ENCODE results near the gene RTP3. TPM values are rescaled to one million over a fixed set of nuclear protein-coding genes. Genes with fewer than 3 reads are reported as not detected.
"Not testable (repeated sequence)": the region's sequence is repeated elsewhere in the genome, so short reads cannot be mapped to it uniquely, and the experiment has no call there.

RTP3 gene
- total RNA-seq, 1 donor from 2014 or later = not detected

GRCh38 chr3:46489381-46489780 is 8.4 kb upstream of the RTP3 start:
- no peak for DNase-seq (ENCODE audit: low read depth)
- no peak overlapping the region for H3K4me3 ChIP-seq (ENCODE audit: low read depth, low read length)
- TF ChIP-seq CTCF (conservative IDR thresholded peaks at IDR 0.05; ENCODE audit: low read depth, low read length) = no peak

- DNase-seq (ENCODE audit: low read depth) = no peak
Observed at GRCh38 chr3:46489875-46490274, 7.9 kb upstream of the RTP3 start.

GRCh38 chr3:46490338-46491084 is 7.3 kb upstream of the RTP3 start:
- DNase-seq (ENCODE audit: low read depth) = no peak
- no peak overlapping the region for H3K4me3 ChIP-seq (ENCODE audit: low read depth, low read length)
- TF ChIP-seq CTCF (conservative IDR thresholded peaks at IDR 0.05; ENCODE audit: low read depth, low read length) = no peak

More at GRCh38 chr3:46489875-46490274, 7.9 kb upstream of the RTP3 start:
- no peak overlapping the region for H3K4me3 ChIP-seq (ENCODE audit: low read depth, low read length)
- no peak for TF ChIP-seq CTCF (conservative IDR thresholded peaks at IDR 0.05; ENCODE audit: low read depth, low read length)

- H3K4me3 ChIP-seq (ENCODE audit: low read depth, low read length) = no peak overlapping the region
- TF ChIP-seq CTCF (conservative IDR thresholded peaks at IDR 0.05; ENCODE audit: low read depth, low read length) = no peak
- DNase-seq (ENCODE audit: low read depth) = no peak
Observed at GRCh38 chr3:46491089-46492070, 6.4 kb upstream of the RTP3 start.

- DNase-seq (ENCODE audit: low read depth) = no peak
- TF ChIP-seq CTCF (conservative IDR thresholded peaks at IDR 0.05; ENCODE audit: low read depth, low read length) = no peak
- no peak overlapping the region for H3K4me3 ChIP-seq (ENCODE audit: low read depth, low read length)
Observed at GRCh38 chr3:46492890-46493547, 4.8 kb upstream of the RTP3 start.

- not testable (repeated sequence) for DNase-seq (ENCODE audit: low read depth); H3K4me3 ChIP-seq (ENCODE audit: low read depth, low read length)
Observed at GRCh38 chr3:46494491-46494890, 3.3 kb upstream of the RTP3 start.

- H3K4me3 ChIP-seq (ENCODE audit: low read depth, low read length) = no peak overlapping the region
- no peak for DNase-seq (ENCODE audit: low read depth)
- no peak for TF ChIP-seq CTCF (conservative IDR thresholded peaks at IDR 0.05; ENCODE audit: low read depth, low read length)
Observed at GRCh38 chr3:46495901-46496456, 1.8 kb upstream of the RTP3 start.

Data from epithelial cell of proximal tubule (primary cell).